Memory B cell (primary cell): ENCODE measurements around the gene TMEM144.

Experiments
- ATAC-seq: fragments of 150-1000 bp; cut with Tn5 transposase; 2 replicates; pipeline ENCODE4 v1.10.0; 2021; ENCODE audit warnings: low read depth, mild to moderate bottlenecking, moderate library complexity
- DNase-seq, 2 donors: peaks; one replicate each; pipeline ENCODE4 v3.0.0; 2022; ENCODE audit warnings: low spot score in 2 of 2
- H3K27ac Mint-ChIP-seq: one replicate; pipeline ENCODE4 v1.8.0; 2022; ENCODE audit warnings: mild to moderate bottlenecking, moderate library complexity, mixed read lengths
- H3K27me3 Mint-ChIP-seq: one replicate; pipeline ENCODE4 v1.8.0; 2022; ENCODE audit warnings: mixed read lengths
- H3K36me3 Mint-ChIP-seq: one replicate; pipeline ENCODE4 v1.8.0; 2022; ENCODE audit warnings: mild to moderate bottlenecking, mixed read lengths
- H3K4me1 Mint-ChIP-seq: one replicate; pipeline ENCODE4 v1.8.0; 2022; ENCODE audit warnings: mixed read lengths
- H3K4me3 Mint-ChIP-seq: one replicate; pipeline ENCODE4 v1.8.0; 2022; ENCODE audit warnings: mild to moderate bottlenecking, moderate library complexity, mixed read lengths
- H3K9me3 Mint-ChIP-seq: one replicate; pipeline ENCODE4 v1.8.0; 2022; ENCODE audit warnings: mixed read lengths

Gene TMEM144

GRCh38 chr4:158280856-158281255 lies 70.6 kb downstream of the TMEM144 start:
- H3K27me3 Mint-ChIP-seq = no peaks in the 10 kb centered on the region
- ATAC-seq (no peak), DNase-seq (no peak)
- H3K27ac Mint-ChIP-seq = no peak overlapping the region
- H3K9me3 Mint-ChIP-seq = no peaks in the 10 kb centered on the region
- no peaks in the 10 kb centered on the region for H3K4me1 Mint-ChIP-seq
- H3K36me3 Mint-ChIP-seq = no peaks in the 10 kb centered on the region
- H3K4me3 Mint-ChIP-seq = no peak overlapping the region

- Mint-ChIP-seq H3K9me3 (no peaks in the 10 kb centered on the region), H3K27me3 (no peaks in the 10 kb centered on the region), H3K4me1 (no peaks in the 10 kb centered on the region), H3K36me3 (no peaks in the 10 kb centered on the region), H3K27ac (no peak overlapping the region), H3K4me3 (no peak overlapping the region)
- no peak for ATAC-seq
- no peak for DNase-seq
Measured at GRCh38 chr4:158282252-158282651, 72.0 kb downstream of the TMEM144 start.

GRCh38 chr4:158285429-158286216 lies 75.3 kb downstream of the TMEM144 start:
- no peaks in the 10 kb centered on the region for H3K4me1 Mint-ChIP-seq
- no peaks in the 10 kb centered on the region for H3K36me3 Mint-ChIP-seq
- no peak for ATAC-seq
- H3K27me3 Mint-ChIP-seq = peaks cover 2% of the 10 kb centered on the region
- no peaks in the 10 kb centered on the region for H3K9me3 Mint-ChIP-seq
- no peak for DNase-seq
- no peak overlapping the region for H3K4me3 Mint-ChIP-seq
- H3K27ac Mint-ChIP-seq = no peak overlapping the region

GRCh38 chr4:158290912-158291311 lies 80.6 kb downstream of the TMEM144 start:
- no peaks in the 10 kb centered on the region for H3K36me3 Mint-ChIP-seq
- no peak overlapping the region for H3K4me3 Mint-ChIP-seq
- H3K9me3 Mint-ChIP-seq = peaks cover 2% of the 10 kb centered on the region
- no peak for ATAC-seq
- no peak for DNase-seq
- peaks cover 2% of the 10 kb centered on the region for H3K27me3 Mint-ChIP-seq
- H3K4me1 Mint-ChIP-seq = no peaks in the 10 kb centered on the region
- no peak overlapping the region for H3K27ac Mint-ChIP-seq

- Mint-ChIP-seq H3K27me3 (peaks cover 2% of the 10 kb centered on the region), H3K4me1 (no peaks in the 10 kb centered on the region), H3K27ac (no peak overlapping the region), H3K36me3 (no peaks in the 10 kb centered on the region), H3K9me3 (peaks cover 2% of the 10 kb centered on the region), H3K4me3 (no peak overlapping the region)
- DNase-seq (no peak), ATAC-seq (no peak)
Measured at GRCh38 chr4:158291334-158292055, 81.2 kb downstream of the TMEM144 start.

- H3K27ac Mint-ChIP-seq = no peak overlapping the region
- no peaks in the 10 kb centered on the region for H3K4me1 Mint-ChIP-seq
- H3K27me3 Mint-ChIP-seq = peaks cover 2% of the 10 kb centered on the region
- no peaks in the 10 kb centered on the region for H3K36me3 Mint-ChIP-seq
- DNase-seq (no peak), ATAC-seq (no peak)
- no peak overlapping the region for H3K4me3 Mint-ChIP-seq
- H3K9me3 Mint-ChIP-seq = peaks cover 3% of the 10 kb centered on the region
Measured at GRCh38 chr4:158292156-158292555, 81.9 kb downstream of the TMEM144 start.

- ATAC-seq = no peak
- DNase-seq = no peak
- H3K4me3 Mint-ChIP-seq = no peak overlapping the region
- no peak overlapping the region for H3K27ac Mint-ChIP-seq
- no peaks in the 10 kb centered on the region for H3K4me1 Mint-ChIP-seq
- no peaks in the 10 kb centered on the region for H3K36me3 Mint-ChIP-seq
- H3K9me3 Mint-ChIP-seq = peaks cover 3% of the 10 kb centered on the region
- peaks cover 2% of the 10 kb centered on the region for H3K27me3 Mint-ChIP-seq
Measured at GRCh38 chr4:158295053-158295452, 84.8 kb downstream of the TMEM144 start.

- H3K9me3 Mint-ChIP-seq = peaks cover 1% of the 10 kb centered on the region
- DNase-seq (no peak), ATAC-seq (no peak)
- no peak overlapping the region for H3K27ac Mint-ChIP-seq
- H3K36me3 Mint-ChIP-seq = no peaks in the 10 kb centered on the region
- no peaks in the 10 kb centered on the region for H3K27me3 Mint-ChIP-seq
- no peaks in the 10 kb centered on the region for H3K4me1 Mint-ChIP-seq
- no peak overlapping the region for H3K4me3 Mint-ChIP-seq
Measured at GRCh38 chr4:158297866-158298265, 87.6 kb downstream of the TMEM144 start.

- DNase-seq (no peak), ATAC-seq (no peak)
- Mint-ChIP-seq H3K9me3 (peaks cover 1% of the 10 kb centered on the region), H3K4me1 (no peaks in the 10 kb centered on the region), H3K27ac (no peak overlapping the region), H3K36me3 (no peaks in the 10 kb centered on the region), H3K27me3 (no peaks in the 10 kb centered on the region), H3K4me3 (no peak overlapping the region)
Measured at GRCh38 chr4:158299459-158300007, 89.2 kb downstream of the TMEM144 start.

- H3K4me3 Mint-ChIP-seq = no peak overlapping the region
- DNase-seq (no peak), ATAC-seq (no peak)
- no peaks in the 10 kb centered on the region for H3K36me3 Mint-ChIP-seq
- no peaks in the 10 kb centered on the region for H3K4me1 Mint-ChIP-seq
- H3K27ac Mint-ChIP-seq = no peak overlapping the region
- peaks cover 1% of the 10 kb centered on the region for H3K9me3 Mint-ChIP-seq
- no peaks in the 10 kb centered on the region for H3K27me3 Mint-ChIP-seq
Measured at GRCh38 chr4:158300012-158300411, 89.7 kb downstream of the TMEM144 start.

- Mint-ChIP-seq H3K27ac (no peak overlapping the region), H3K4me1 (no peaks in the 10 kb centered on the region), H3K4me3 (no peak overlapping the region), H3K36me3 (no peaks in the 10 kb centered on the region), H3K27me3 (no peaks in the 10 kb centered on the region), H3K9me3 (peaks cover 2% of the 10 kb centered on the region)
- DNase-seq = no peak
- ATAC-seq = no peak
Measured at GRCh38 chr4:158302076-158302866, 92.0 kb downstream of the TMEM144 start.

GRCh38 chr4:158304694-158305093 lies 94.4 kb downstream of the TMEM144 start:
- no peaks in the 10 kb centered on the region for H3K36me3 Mint-ChIP-seq
- H3K4me3 Mint-ChIP-seq = no peak overlapping the region
- H3K9me3 Mint-ChIP-seq = peaks cover 8% of the 10 kb centered on the region
- no peak overlapping the region for H3K27ac Mint-ChIP-seq
- H3K4me1 Mint-ChIP-seq = no peaks in the 10 kb centered on the region
- DNase-seq (no peak), ATAC-seq (no peak)
- H3K27me3 Mint-ChIP-seq = no peaks in the 10 kb centered on the region
